ENCODE data around the gene SBK3. TPM values are rescaled to one million over a fixed set of nuclear protein-coding genes. Genes with fewer than 3 reads are reported as not detected.
"Not testable (repeated sequence)": the region's sequence is repeated elsewhere in the genome, so short reads cannot be mapped to it uniquely, and the experiment has no call there.

Gene SBK3
- polyA plus RNA-seq, 3 donors: 0.11 to 0.44 TPM; not detected in 1

GRCh38 chr19:55576746-55577145, 31.4 kb upstream of the SBK3 start:
- DNase-seq: no peak

GRCh38 chr19:55573929-55574328, 28.6 kb upstream of the SBK3 start:
- DNase-seq: not testable (repeated sequence)

- not testable (repeated sequence) for DNase-seq
Measured at GRCh38 chr19:55569477-55569876, 24.1 kb upstream of the SBK3 start.

- no peak for DNase-seq
Measured at GRCh38 chr19:55567708-55568328, 22.5 kb upstream of the SBK3 start.

GRCh38 chr19:55566823-55567222, 21.5 kb upstream of the SBK3 start:
- peak; percentile 37 for DNase-seq

- DNase-seq: no peak
Measured at GRCh38 chr19:55563261-55563690, 17.9 kb upstream of the SBK3 start.

- DNase-seq: no peak
Measured at GRCh38 chr19:55559684-55560083, 14.3 kb upstream of the SBK3 start.

GRCh38 chr19:55554741-55555152, 9.4 kb upstream of the SBK3 start:
- no peak for DNase-seq

GRCh38 chr19:55554302-55554701, 9.0 kb upstream of the SBK3 start:
- DNase-seq: no peak

GRCh38 chr19:55553217-55554182, 8.2 kb upstream of the SBK3 start:
- no peak for DNase-seq

- no peak for DNase-seq
Measured at GRCh38 chr19:55552620-55553019, 7.3 kb upstream of the SBK3 start.

GRCh38 chr19:55552206-55552605, 6.9 kb upstream of the SBK3 start:
- no peak for DNase-seq

- DNase-seq: no peak
Measured at GRCh38 chr19:55550321-55550650, 4.9 kb upstream of the SBK3 start.

GRCh38 chr19:55549500-55550320, 4.4 kb upstream of the SBK3 start:
- peak; percentile 93 for DNase-seq

- DNase-seq: no peak
Measured at GRCh38 chr19:55546822-55547614, 1.7 kb upstream of the SBK3 start.

GRCh38 chr19:55546011-55546410, 668 bp upstream of the SBK3 start:
- DNase-seq: no peak

- DNase-seq: no peak
Measured at GRCh38 chr19:55544776-55545439, 435 bp downstream of the SBK3 start.

- no peak for DNase-seq
Measured at GRCh38 chr19:55544014-55544413, 1.3 kb downstream of the SBK3 start.

- DNase-seq: no peak
Measured at GRCh38 chr19:55543567-55543966, 1.8 kb downstream of the SBK3 start.

- no peak for DNase-seq
Measured at GRCh38 chr19:55542292-55542855, 3.0 kb downstream of the SBK3 start.

- no peak for DNase-seq
Measured at GRCh38 chr19:55541091-55541490, 4.3 kb downstream of the SBK3 start.
